Kidney (tissue), 14 donors: ENCODE measurements around the gene USH1C. TPM values are rescaled to one million over a fixed set of nuclear protein-coding genes. Genes with fewer than 3 reads are reported as not detected.

Source experiments
- DNase-seq, 5 donors: peaks; one replicate each; pipeline ENCODE4 v3.0.0-alpha.2; 2013 to 2020
- FAIRE-seq: peaks from 2 replicates; lab custom pipeline; 2012; peaks lifted over from hg19 to GRCh38; lab: Jason Lieb, UNC
- H3K27ac ChIP-seq, 2 donors: one replicate each; pipeline ENCODE4 v1.7.0; 2013; ENCODE audit warnings: low read depth in 2 of 2, low read length in 2 of 2, inconsistent platforms in 1 of 2
- H3K27me3 ChIP-seq: one replicate; pipeline ENCODE4 v1.7.1; 2013; ENCODE audit warnings: low read length, inconsistent platforms; ENCODE audit not compliant: control insufficient read depth, insufficient read depth
- H3K36me3 ChIP-seq, 3 donors: one replicate each; pipeline versions ENCODE4 v1.7.0 to v1.7.1; 2013; ENCODE audit warnings: low read length in 3 of 3, control low read depth in 1 of 3, inconsistent platforms in 1 of 3; ENCODE audit not compliant: insufficient read depth in 3 of 3, control insufficient read depth in 2 of 3
- H3K4me1 ChIP-seq, 3 donors: one replicate each; pipeline versions ENCODE4 v1.7.0 to v1.7.1; 2013; ENCODE audit warnings: low read length in 3 of 3, inconsistent platforms in 1 of 3, low read depth in 1 of 3; ENCODE audit not compliant: control insufficient read depth in 2 of 3, insufficient read depth in 2 of 3
- H3K4me3 ChIP-seq, 3 donors: one replicate each; pipeline versions ENCODE4 v1.7.0 to v1.8.1; 2013; ENCODE audit warnings: low read length in 3 of 3, control low read depth in 1 of 3, inconsistent platforms in 1 of 3
- H3K9ac ChIP-seq, 3 donors: one replicate each; pipeline versions ENCODE4 v1.7.0 to v1.7.1; 2013; ENCODE audit warnings: low read length in 3 of 3, control low read depth in 1 of 3, inconsistent platforms in 1 of 3
- H3K9me3 ChIP-seq, 3 donors: one replicate each; pipeline versions ENCODE4 v1.7.0 to v1.7.1; 2013; ENCODE audit warnings: low read length in 3 of 3, control low read depth in 1 of 3, inconsistent platforms in 1 of 3; ENCODE audit not compliant: control insufficient read depth in 2 of 3, insufficient read depth in 1 of 3
- intact Hi-C: fragments of 100-400 bp; cut with DNase I; formaldehyde crosslinking; loops from one replicate; pipeline ENCODE4 v1.11.1; 2022
- polyA plus RNA-seq: library from polyadenylated mRNA; stranded (reverse); fragments of 350-450 nt; fragmentation: Illumina TruSeq; extraction: RNeasy Lipid Tissue Mini Kit (QIAGEN cat#74804); gene quantifications from one replicate; pipeline ENCODE4 v1.2.3, GENCODE V29; 2014; ENCODE audit warnings: low read depth, low replicate concordance; ENCODE audit not compliant: insufficient read depth
- total RNA-seq: library from RNA; stranded (reverse); fragmentation: NEBNext Ultra II Directional; extraction: Animal tissue kit (Norgen Biotek cat#: 25700); gene quantifications from one replicate; pipeline ENCODE4 v1.2.1, GENCODE V29; 2021
- TF ChIP-seq, protein P1 (sequence below): IDR thresholded peaks from 3 replicates; pipeline ENCODE4 v1.5.1; 2012; ENCODE audit warnings: mild to moderate bottlenecking, moderate library complexity, borderline replicate concordance; ENCODE audit not compliant: insufficient read depth; ENCODE audit errors: extremely low read depth
- donor health status: control.
- donor health status: control.
- donor health status: control.
- donor health status: control.
- donor health status: control.
- donor health status: DM: yes; HTN: yes; CAD: no.
- donor health status: Normal renal cell carcinoma (clear cell type).

USH1C gene
- total and polyA plus RNA-seq, 2 donors from 2014 or later: 38.6 to 107 TPM

GRCh38 chr11:17541330-17541885, 2.8 kb downstream of the USH1C start:
- TF ChIP-seq, protein P1, sequence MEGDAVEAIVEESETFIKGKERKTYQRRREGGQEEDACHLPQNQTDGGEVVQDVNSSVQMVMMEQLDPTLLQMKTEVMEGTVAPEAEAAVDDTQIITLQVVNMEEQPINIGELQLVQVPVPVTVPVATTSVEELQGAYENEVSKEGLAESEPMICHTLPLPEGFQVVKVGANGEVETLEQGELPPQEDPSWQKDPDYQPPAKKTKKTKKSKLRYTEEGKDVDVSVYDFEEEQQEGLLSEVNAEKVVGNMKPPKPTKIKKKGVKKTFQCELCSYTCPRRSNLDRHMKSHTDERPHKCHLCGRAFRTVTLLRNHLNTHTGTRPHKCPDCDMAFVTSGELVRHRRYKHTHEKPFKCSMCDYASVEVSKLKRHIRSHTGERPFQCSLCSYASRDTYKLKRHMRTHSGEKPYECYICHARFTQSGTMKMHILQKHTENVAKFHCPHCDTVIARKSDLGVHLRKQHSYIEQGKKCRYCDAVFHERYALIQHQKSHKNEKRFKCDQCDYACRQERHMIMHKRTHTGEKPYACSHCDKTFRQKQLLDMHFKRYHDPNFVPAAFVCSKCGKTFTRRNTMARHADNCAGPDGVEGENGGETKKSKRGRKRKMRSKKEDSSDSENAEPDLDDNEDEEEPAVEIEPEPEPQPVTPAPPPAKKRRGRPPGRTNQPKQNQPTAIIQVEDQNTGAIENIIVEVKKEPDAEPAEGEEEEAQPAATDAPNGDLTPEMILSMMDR: no peak
- no peaks in the 10 kb centered on the region for H3K27me3 ChIP-seq
- no peaks in the 10 kb centered on the region for H3K9me3 ChIP-seq
- H3K4me3 ChIP-seq: peak overlapping the region in 2 of 3 donors; percentile 43 to 64
- no peaks in the 10 kb centered on the region for H3K36me3 ChIP-seq
- intact Hi-C loops: no loop called here
- peaks cover 0 to 7% (median 6%) of the 10 kb centered on the region in 3 donors for H3K4me1 ChIP-seq
- FAIRE-seq (no peak), DNase-seq (peak in 1 of 5 donors; percentile 39)
- H3K27ac ChIP-seq: peak overlapping the region; percentile 8 to 65
- peak overlapping the region in 1 of 3 donors; percentile 28 for H3K9ac ChIP-seq

DNA sequence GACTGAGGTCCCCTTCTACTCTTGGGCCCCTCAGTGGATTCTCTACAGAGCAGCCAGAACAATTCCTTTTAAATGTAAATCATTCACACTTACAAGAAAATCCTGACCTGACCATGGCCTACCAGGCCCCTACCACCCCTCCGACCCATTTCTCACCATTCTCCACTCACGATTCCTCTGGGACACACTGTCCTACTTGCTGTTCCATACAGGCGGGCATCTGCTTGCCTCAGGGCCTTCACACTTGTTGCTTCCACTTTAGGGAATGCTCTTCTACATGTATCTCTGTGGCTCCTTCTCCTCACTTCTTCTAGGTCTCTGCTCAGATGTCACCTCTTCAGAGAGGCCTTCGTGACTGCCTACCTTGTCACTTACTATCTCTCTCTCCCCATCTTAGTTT, 3.4 kb downstream of the USH1C start:
- intact Hi-C loops: no loop called here
- H3K4me3 ChIP-seq: peak overlapping the region in 1 of 3 donors; percentile 23

DNA sequence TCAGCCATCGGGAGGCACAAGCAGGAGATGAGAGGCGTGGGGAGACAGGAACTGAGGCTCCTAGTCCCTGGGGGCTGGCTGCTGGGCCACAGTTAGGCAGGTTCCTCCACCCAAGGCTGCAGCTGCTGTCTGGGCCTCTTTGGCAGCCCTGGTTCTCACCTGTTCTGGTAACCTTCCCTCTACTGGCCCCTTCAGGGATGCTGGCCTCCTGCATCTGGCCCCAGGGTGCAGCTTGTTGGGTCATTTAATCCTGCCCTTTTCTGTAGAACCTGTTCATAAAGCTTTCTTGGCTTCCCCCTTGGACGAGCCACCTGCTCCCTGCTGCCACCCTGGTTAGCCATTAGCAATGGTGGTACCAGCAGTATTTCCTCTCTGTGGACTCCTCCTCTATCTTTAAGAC, 5.5 kb downstream of the USH1C start:
- H3K4me1 ChIP-seq: peaks cover 0 to 10% (median 6%) of the 10 kb centered on the region in 3 donors
- no peaks in the 10 kb centered on the region for H3K27me3 ChIP-seq
- no peak for FAIRE-seq
- intact Hi-C loops: no loop called here
- H3K9me3 ChIP-seq: no peaks in the 10 kb centered on the region
- H3K36me3 ChIP-seq: no peaks in the 10 kb centered on the region
- H3K9ac ChIP-seq: no peak overlapping the region
- H3K27ac ChIP-seq: no peak overlapping the region
- DNase-seq: no peak
- TF ChIP-seq, protein P1: no peak
- no peak overlapping the region for H3K4me3 ChIP-seq

More for the DNA sequence above, 3.4 kb downstream of the USH1C start:
- Histone ChIP-seq H3K27me3 (no peaks in the 10 kb centered on the region), H3K27ac (no peak overlapping the region), H3K36me3 (no peaks in the 10 kb centered on the region), H3K4me1 (peaks cover 0 to 7% (median 6%) of the 10 kb centered on the region in 3 donors), H3K9me3 (no peaks in the 10 kb centered on the region), H3K9ac (no peak overlapping the region)
- TF ChIP-seq, protein P1: no peak
- DNase-seq (no peak), FAIRE-seq (no peak)
